Common myeloid progenitor, CD34-positive (primary cell): ENCODE data around the gene ADGRD2.

Source experiments
- CTCF ChIA-PET: fragments of 350-600 bp; sonication (Branson Sonifier 250); formaldehyde crosslinking; loops from one replicate; lab custom pipeline; 2021; ENCODE audit warnings: antibody characterized with exemption; lab: Charles Lee
- POLR2A ChIA-PET: fragments of 350-600 bp; sonication (Branson Sonifier 250); formaldehyde crosslinking; loops from one replicate; lab custom pipeline; 2021; ENCODE audit warnings: antibody characterized with exemption; lab: Charles Lee
- DNase-seq, 3 donors: peaks; one replicate each; pipeline versions ENCODE4 v3.0.0 to v3.0.0-alpha.2; 2013
- H3K27ac ChIP-seq, 2 experiments: 1 replicate in 1 of 2; 2 replicates in 1 of 2; pipeline ENCODE4 v1.7.0; 2013; ENCODE audit warnings: inconsistent platforms in 2 of 2, low read length in 2 of 2, mild to moderate bottlenecking in 2 of 2, low read depth in 1 of 2, moderate library complexity in 1 of 2; ENCODE audit not compliant: severe bottlenecking in 2 of 2, insufficient read depth in 1 of 2, poor library complexity in 1 of 2
- H3K27me3 ChIP-seq, 5 experiments: replicated peaks in 2 of 5; 1 replicate in 3 of 5; 2 replicates in 2 of 5; pipeline versions ENCODE4 v1.6.1 to v1.7.0; 2013; ENCODE audit warnings: low read length in 4 of 5, mild to moderate bottlenecking in 2 of 5, moderate library complexity in 2 of 5, inconsistent platforms in 1 of 5; ENCODE audit not compliant: insufficient read depth in 5 of 5, control insufficient read depth in 4 of 5
- H3K36me3 ChIP-seq, 4 experiments: 1 replicate in 2 of 4; 2 replicates in 2 of 4; pipeline versions ENCODE4 v1.6.1 to v1.7.0; 2013; ENCODE audit warnings: low read length in 3 of 4, control low read depth in 1 of 4, mild to moderate bottlenecking in 1 of 4; ENCODE audit not compliant: control insufficient read depth in 4 of 4, insufficient read depth in 4 of 4
- H3K4me1 ChIP-seq, 4 experiments: 1 replicate in 3 of 4; 2 replicates in 1 of 4; pipeline versions ENCODE4 v1.6.1 to v1.7.1; 2013; ENCODE audit warnings: low read length in 3 of 4, mild to moderate bottlenecking in 3 of 4, control low read depth in 1 of 4, inconsistent platforms in 1 of 4, moderate library complexity in 1 of 4; ENCODE audit not compliant: control insufficient read depth in 4 of 4, insufficient read depth in 4 of 4; ENCODE audit errors: control extremely low read depth in 1 of 4
- H3K4me3 ChIP-seq, 7 experiments: 1 replicate in 4 of 7; 2 replicates in 3 of 7; pipeline versions ENCODE4 v1.5.1 to v1.7.0; 2013; ENCODE audit warnings: mild to moderate bottlenecking in 7 of 7, low read length in 6 of 7, moderate library complexity in 6 of 7, inconsistent platforms in 2 of 7, low read depth in 2 of 7, control low read depth in 1 of 7; ENCODE audit not compliant: insufficient read depth in 4 of 7, control insufficient read depth in 1 of 7; ENCODE audit errors: extremely low read depth in 1 of 7
- H3K9me3 ChIP-seq, 5 experiments: 1 replicate in 4 of 5; 2 replicates in 1 of 5; pipeline versions ENCODE4 v1.6.1 to v1.7.1; 2013; ENCODE audit warnings: low read length in 4 of 5, mild to moderate bottlenecking in 2 of 5, inconsistent platforms in 1 of 5, low read depth in 1 of 5, moderate library complexity in 1 of 5; ENCODE audit not compliant: control insufficient read depth in 4 of 5, insufficient read depth in 2 of 5; ENCODE audit errors: control extremely low read depth in 1 of 5
- WGBS: methylation state at CpG from one replicate; pipeline ENCODE4 v1.1.5; 2013; ENCODE audit not compliant: insufficient coverage; 5-methylcytosine and 5-hydroxymethylcytosine counted together

ADGRD2 gene

GRCh38 chr9:124493218-124493617 is 43.0 kb downstream of the ADGRD2 start:
- H3K36me3 ChIP-seq = no peaks in the 10 kb centered on the region
- ChIA-PET POLR2A (interaction anchor here (0.6 kb wide), 1 partner anchor 11 kb away, joined by 3 read pairs; no protein-coding TSS in a partner anchor), CTCF (no interaction called here)
- H3K27me3 ChIP-seq = no peaks in the 10 kb centered on the region
- no peak overlapping the region for H3K27ac ChIP-seq
- no peak overlapping the region for H3K4me3 ChIP-seq
- peaks cover 0 to 35% (median 26%) of the 10 kb centered on the region in 4 experiments for H3K4me1 ChIP-seq
- DNase-seq = no peak
- no peaks in the 10 kb centered on the region for H3K9me3 ChIP-seq
- 100% methylated on average over 3 of the region's 4 CpGs for WGBS

GRCh38 chr9:124493794-124494479 is 43.7 kb downstream of the ADGRD2 start:
- 98% methylated on average over 17 of the region's 18 CpGs for WGBS
- H3K4me1 ChIP-seq = peaks cover 0 to 35% (median 26%) of the 10 kb centered on the region in 4 experiments
- H3K4me3 ChIP-seq = no peak overlapping the region
- ChIA-PET CTCF (interaction anchor here (0.6 to 1.2 kb wide), 2 partner anchors 43 to 252 kb away, joined by 3 read pairs; no protein-coding TSS in a partner anchor), POLR2A (no interaction called here)
- no peak overlapping the region for H3K27ac ChIP-seq
- no peak for DNase-seq
- H3K27me3 ChIP-seq = no peaks in the 10 kb centered on the region
- H3K9me3 ChIP-seq = no peaks in the 10 kb centered on the region
- no peaks in the 10 kb centered on the region for H3K36me3 ChIP-seq

GRCh38 chr9:124495126-124496074 is 45.1 kb downstream of the ADGRD2 start:
- POLR2A ChIA-PET = no interaction called here
- H3K27ac ChIP-seq = no peak overlapping the region
- H3K4me3 ChIP-seq = peak overlapping the region in 3 of 7 experiments; percentile 1 to 59 (median 53)
- no peak for DNase-seq
- H3K4me1 ChIP-seq = peaks cover 0 to 35% (median 26%) of the 10 kb centered on the region in 4 experiments
- no peaks in the 10 kb centered on the region for H3K27me3 ChIP-seq
- WGBS = 77% methylated on average over 20 of the region's 31 CpGs
- H3K36me3 ChIP-seq = no peaks in the 10 kb centered on the region
- H3K9me3 ChIP-seq = no peaks in the 10 kb centered on the region
- CTCF ChIA-PET = interaction anchor here (0.8 to 2.0 kb wide), 2 partner anchors 22 to 75 kb away, joined by 3 to 5 read pairs; no protein-coding TSS in a partner anchor

GRCh38 chr9:124496075-124496449 is 45.8 kb downstream of the ADGRD2 start:
- WGBS = 0% methylated on average over 1 of the region's 3 CpGs
- DNase-seq = peak; percentile 66 to 89 (median 86)
- Histone ChIP-seq H3K27me3 (peaks cover 0 to 2% (median 0%) of the 10 kb centered on the region in 5 experiments), H3K27ac (no peak overlapping the region), H3K9me3 (no peaks in the 10 kb centered on the region), H3K36me3 (no peaks in the 10 kb centered on the region), H3K4me1 (peaks cover 0 to 35% (median 26%) of the 10 kb centered on the region in 4 experiments), H3K4me3 (peak overlapping the region in 4 of 7 experiments; percentile 1 to 59 (median 50))
- ChIA-PET POLR2A (interaction anchor here (0.5 kb wide), 1 partner anchor 56 kb away, joined by 3 read pairs; no protein-coding TSS in a partner anchor), CTCF (interaction anchor here (0.8 to 2.0 kb wide), 2 partner anchors 23 to 76 kb away, joined by 3 to 5 read pairs; no protein-coding TSS in a partner anchor)

- Histone ChIP-seq H3K4me3 (peak overlapping the region in 2 of 7 experiments; percentile 48 to 59), H3K9me3 (no peaks in the 10 kb centered on the region), H3K27ac (no peak overlapping the region), H3K36me3 (no peaks in the 10 kb centered on the region), H3K4me1 (peaks cover 0 to 35% (median 26%) of the 10 kb centered on the region in 4 experiments), H3K27me3 (peaks cover 0 to 6% (median 0%) of the 10 kb centered on the region in 5 experiments)
- ChIA-PET POLR2A (interaction anchor here (0.5 kb wide), 1 partner anchor 56 kb away, joined by 3 read pairs; no protein-coding TSS in a partner anchor), CTCF (interaction anchor here (0.8 to 2.0 kb wide), 2 partner anchors 23 to 76 kb away, joined by 3 to 5 read pairs; no protein-coding TSS in a partner anchor)
- 77% methylated on average over 11 of the region's 15 CpGs for WGBS
- no peak for DNase-seq
Observed at GRCh38 chr9:124496463-124496862, 46.2 kb downstream of the ADGRD2 start.

GRCh38 chr9:124497441-124497840 is 47.2 kb downstream of the ADGRD2 start:
- over 99% methylated on average over 8 of the region's 8 CpGs for WGBS
- Histone ChIP-seq H3K4me3 (no peak overlapping the region), H3K4me1 (peaks cover 0 to 35% (median 26%) of the 10 kb centered on the region in 4 experiments), H3K27me3 (peaks cover 0 to 15% (median 3%) of the 10 kb centered on the region in 5 experiments), H3K9me3 (no peaks in the 10 kb centered on the region), H3K27ac (no peak overlapping the region), H3K36me3 (no peaks in the 10 kb centered on the region)
- ChIA-PET POLR2A (no interaction called here), CTCF (interaction anchor here (1.0 to 2.0 kb wide), 2 partner anchors 10 to 24 kb away, joined by 3 to 5 read pairs; no protein-coding TSS in a partner anchor)
- no peak for DNase-seq
